Left forelimb (tissue), 1 donor: Measurements from ENCODE around the gene MED14.

Source experiments
- DNase-seq: peaks from one replicate; pipeline ENCODE4 v3.0.0-alpha.2; 2018; ENCODE audit warnings: low spot score

MED14 gene

GRCh38 chrX:40663078-40663740, 72.1 kb downstream of the MED14 start:
- no peak for DNase-seq

GRCh38 chrX:40661489-40661888, 73.9 kb downstream of the MED14 start:
- DNase-seq: no peak

GRCh38 chrX:40660381-40660780, 75.0 kb downstream of the MED14 start:
- DNase-seq: no peak

DNA sequence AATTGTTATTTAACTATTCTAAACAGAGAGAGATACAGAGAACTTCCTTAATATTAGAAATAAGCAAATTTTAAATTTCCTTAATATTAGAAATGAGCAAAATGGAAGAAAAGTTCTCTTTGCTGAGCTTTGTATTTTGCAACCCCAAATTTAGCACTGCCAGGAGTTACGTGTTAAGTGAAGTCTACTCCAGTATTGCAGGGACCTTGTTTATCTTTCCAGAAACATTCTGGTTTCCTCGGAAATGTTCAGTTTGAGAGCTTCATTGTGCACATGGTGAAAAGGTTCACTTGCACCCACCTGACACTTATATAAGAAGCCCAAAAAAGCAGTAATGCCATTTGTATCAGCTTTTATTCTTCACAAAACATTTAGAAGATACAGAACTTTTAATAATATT, 81.8 kb downstream of the MED14 start:
- DNase-seq: no peak

DNA sequence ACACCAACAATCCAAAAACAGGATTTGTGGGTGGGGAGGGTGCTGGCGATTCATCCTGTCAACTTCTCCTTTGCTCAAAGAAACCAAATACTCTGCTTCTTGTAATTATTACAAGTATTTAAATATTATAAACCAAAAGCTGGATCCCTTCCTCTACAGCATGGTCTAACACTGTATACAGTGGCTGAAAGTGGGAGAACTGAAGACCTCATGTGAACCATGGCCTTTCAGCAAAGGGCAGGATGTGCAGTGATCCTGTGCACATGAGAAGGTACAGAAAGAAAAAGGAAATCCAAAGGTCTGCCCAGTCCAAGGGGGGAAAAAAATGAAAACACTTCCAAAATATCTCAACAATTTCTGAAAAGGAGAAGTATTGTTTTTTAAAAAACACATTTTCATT, 82.7 kb downstream of the MED14 start:
- DNase-seq: no peak

- no peak for DNase-seq
Observed at GRCh38 chrX:40651620-40652223, 83.6 kb downstream of the MED14 start.

DNA sequence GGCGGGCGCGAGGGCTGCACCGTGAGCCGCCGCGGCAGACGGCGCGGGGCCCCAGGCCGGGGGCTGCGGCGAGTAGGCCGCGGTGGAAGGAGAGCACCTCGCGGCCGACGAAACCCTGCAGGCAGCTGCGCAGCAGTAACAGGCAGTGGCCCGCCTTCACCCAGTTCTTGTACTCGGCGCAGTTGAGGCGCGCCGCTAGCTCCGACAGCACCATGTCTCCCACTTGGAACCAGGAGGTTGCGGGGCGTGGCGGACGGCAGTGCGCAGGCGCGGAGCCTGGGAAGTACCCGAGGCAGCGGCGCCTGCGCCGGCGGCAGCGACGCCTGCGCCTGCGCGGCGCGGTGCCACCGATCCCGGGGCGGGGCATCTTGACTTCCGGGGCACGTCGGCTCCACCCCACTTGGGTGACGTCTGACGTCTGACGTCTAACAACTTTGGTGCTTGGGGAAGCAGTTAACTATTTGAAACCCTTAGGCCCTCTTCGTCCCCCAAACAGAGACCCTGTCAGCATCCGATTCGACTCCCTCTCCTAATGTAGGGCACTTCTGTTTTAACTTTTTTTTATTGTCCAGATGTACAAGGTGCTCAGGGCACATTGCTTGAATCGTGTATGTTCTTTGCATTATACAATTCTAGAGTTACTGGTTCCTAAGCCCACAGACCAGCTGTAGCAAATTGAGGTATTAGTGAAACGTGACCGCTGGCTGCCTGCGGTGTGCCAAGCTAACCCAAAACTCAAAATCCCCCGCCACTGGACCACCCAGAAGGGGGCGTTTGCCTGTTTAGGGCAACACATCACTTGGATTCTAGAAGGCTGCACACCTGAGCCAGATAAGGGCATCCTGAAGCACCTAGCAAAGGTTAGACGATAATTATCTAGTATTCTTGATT, 87.8 kb downstream of the MED14 start, which contains the start of gene CXorf38:
Gene CXorf38 (minus strand): TSS at position 255 of the 891 bp plus-strand sequence. CDS start 41 bp downstream, at position 214.
- DNase-seq: peak; percentile 95

DNA sequence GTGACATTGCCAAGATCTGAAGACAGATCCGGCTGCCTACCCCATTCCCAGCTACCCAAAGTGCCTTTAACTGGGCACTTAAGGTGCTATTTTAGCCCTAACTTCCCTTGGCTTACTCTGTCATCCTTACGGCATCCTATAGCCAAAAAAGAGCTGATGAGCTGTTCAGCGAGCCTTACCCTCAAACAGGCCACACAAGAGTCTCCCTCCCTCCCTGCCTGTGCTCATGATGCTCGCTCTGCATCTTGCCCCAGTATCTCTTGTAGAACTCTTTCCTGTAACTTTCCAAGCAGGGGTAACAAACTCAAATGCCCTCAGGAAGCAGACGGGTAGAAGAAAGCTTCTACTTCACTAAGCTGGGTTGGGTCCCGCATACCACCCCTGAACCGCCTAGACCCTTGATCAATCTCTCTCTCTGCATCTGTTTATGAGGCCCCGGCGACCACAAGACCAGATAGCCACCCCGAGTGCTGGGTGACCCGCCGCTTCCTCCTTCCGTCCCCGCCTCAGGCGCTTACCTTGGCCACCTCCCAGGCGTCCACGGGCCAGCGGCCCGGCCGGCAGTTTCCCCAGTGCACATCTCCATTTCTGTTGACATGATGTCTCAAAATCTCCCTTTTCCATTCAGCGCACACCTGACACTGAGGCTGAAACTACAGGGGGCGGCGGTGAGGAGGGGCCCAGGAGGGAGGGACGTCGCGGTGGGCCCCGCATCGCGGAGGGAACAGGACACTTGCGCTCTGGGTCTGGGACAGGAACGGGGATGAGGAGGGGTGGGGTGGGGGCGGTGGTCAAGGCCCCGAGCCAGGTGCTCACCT, 88.6 kb downstream of the MED14 start:
- no peak for DNase-seq

- DNase-seq: no peak
Observed at GRCh38 chrX:40644821-40645358, 90.5 kb downstream of the MED14 start.

DNA sequence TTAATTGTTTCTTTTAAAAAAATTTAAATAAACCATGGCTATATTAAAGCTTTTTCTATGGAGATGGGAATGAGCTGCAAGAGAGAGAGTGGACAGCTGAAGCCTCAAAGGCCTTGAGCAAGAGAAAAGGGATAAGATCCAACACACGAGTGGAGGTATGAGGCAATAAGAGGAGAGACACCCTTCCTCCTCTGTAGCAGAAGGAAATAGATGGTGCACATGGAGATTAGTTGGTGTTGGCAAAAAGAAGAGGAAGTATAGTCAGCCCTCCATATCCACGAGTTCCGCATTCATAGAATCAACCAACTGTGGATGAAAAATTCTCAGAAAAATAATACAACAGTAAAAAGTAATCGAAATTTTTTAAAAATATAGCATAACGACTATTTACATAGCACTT, 91.2 kb downstream of the MED14 start:
- DNase-seq: no peak

- DNase-seq: no peak
Observed at GRCh38 chrX:40637687-40638086, 97.7 kb downstream of the MED14 start.

DNA sequence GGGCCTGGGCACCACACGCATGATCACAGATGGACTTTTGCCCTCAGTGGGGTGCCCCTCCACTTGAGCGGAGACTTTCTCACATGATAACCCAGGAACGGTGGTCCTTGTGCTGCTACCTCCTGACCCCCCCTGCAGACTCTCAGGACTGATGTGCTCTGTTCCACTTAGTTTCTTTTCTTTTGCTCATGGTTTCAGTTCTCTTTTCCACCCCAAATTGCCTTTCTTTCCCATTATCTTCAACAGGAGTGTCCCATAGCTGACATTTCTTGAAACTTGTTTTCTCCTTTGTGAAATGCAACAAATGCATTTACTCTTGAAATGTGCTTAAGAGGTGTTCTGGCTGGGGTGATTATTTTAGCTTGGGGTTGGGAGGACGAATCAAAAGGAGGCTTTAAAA, 103.1 kb downstream of the MED14 start:
- DNase-seq: no peak

GRCh38 chrX:40628506-40628905, 106.8 kb downstream of the MED14 start:
- no peak for DNase-seq

DNA sequence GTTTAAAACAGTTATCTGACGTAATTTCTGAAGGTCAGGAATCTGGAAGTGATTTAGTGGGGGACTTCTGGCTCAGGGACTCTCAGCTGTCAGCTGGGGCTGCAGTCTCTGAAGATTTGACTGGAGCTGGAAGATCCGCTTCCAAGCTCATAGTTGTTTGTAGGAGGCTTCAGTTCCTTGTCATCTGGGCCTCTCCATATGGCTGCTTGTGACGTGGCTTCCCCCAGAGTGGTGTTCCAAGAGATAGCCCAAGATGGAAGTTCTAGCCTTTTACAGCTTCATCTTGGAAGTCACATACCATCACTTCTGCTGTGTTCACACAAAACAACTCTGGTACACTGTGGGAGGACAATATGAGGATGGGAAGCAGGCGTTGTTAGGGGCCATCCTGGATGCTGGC, 110.0 kb downstream of the MED14 start:
- DNase-seq: no peak

DNA sequence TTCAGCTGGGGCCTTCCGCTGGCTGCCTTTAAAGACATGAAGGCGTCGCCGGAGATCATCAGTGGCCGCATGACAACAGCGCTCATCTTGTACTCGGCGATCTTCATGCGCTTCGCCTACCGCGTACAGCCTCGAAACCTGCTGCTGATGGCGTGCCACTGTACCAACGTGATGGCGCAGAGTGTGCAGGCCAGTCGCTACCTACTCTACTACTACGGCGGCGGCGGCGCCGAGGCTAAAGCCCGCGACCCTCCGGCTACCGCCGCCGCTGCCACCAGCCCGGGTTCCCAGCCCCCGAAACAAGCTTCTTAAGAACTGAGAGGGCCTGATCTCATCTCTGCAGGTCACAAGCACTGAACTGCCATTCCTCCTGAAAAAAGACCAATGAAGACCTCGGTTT, 111.7 kb downstream of the MED14 start:
- DNase-seq: no peak

GRCh38 chrX:40623139-40623536, 112.2 kb downstream of the MED14 start, which contains the start of gene MPC1L:
Gene MPC1L, plus strand, starts transcription at chrX:40623428. Its CDS starts 138 bp downstream, at chrX:40623566.
- no peak for DNase-seq

DNA sequence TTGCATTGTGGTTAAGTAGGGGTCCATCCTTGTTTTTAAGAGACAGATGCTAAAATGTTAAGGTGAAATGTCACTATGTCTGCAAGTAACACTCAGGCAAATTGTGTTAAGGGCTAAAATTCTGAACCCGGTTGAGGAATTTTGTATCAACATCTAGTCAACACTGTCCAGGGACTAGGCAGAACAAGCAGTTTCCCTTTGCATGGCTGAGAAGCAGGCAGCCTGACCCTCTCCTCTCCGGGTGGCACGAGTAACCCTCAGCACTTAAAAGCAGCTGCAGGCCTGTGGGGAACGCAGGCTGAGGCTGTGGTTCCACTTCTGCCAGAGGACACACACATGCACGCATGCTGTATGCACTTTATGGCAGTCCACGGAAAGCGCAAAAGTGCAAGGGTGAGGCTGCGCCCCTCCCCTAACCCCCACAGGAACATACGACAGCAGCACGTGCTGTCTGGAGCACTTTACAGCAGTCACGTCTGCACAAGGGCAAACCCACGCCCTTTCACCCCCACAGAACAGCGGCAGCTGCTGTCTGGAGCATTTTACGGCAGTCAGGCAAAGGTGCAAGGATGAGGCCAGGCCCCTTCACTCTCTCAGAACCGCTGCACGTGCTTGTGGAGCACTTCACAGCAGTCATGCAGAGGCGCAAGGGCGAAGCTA, 112.7 kb downstream of the MED14 start:
- DNase-seq: no peak

- DNase-seq: no peak
Observed at GRCh38 chrX:40617566-40617965, 117.8 kb downstream of the MED14 start.

DNA sequence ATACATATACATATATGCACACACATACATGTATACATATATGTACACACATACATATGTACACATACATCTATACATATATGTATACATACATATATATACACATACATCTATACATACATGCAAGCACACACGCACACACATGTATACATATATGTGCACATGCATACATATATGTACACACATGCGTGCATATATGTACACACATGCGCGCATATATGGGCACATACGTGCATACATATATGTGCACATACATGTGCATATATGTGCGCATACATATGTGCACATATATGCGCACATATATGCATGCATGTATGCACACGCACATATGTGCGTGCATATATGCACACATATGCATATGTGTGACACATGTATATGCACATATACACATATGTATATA, 119.4 kb downstream of the MED14 start:
- no peak for DNase-seq

GRCh38 chrX:40612511-40612910, 122.8 kb downstream of the MED14 start:
- DNase-seq: no peak

DNA sequence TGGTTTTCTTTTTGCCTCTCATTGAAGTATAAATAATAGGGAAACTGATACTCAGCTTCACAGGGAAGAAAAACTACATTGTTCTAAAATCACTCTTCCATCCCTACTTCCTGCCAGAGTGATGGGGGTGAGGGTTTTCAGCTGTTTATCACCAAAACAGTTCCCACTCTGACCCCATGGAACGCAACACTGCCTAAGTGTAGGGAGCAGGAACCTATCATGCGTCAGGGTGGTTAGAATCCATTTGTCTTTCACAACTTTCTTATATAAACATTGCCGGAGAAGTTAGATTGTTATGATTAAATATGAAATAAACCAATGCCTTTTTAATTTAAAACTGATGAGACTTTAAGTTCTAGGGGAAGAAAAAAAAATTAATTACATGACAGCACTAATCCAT, 128.0 kb downstream of the MED14 start:
- no peak for DNase-seq
